Hematopoietic multipotent progenitor cell treated with erythropoietin and hydrocortisone succinate and interleukin-3 and kit ligand, for 6 days (in vitro differentiated cells): ENCODE data around the gene ERBIN.
"Not testable (repeated sequence)": the region's sequence is repeated elsewhere in the genome, so short reads cannot be mapped to it uniquely, and the experiment has no call there.

Experiments used
- DNase-seq: peaks from one replicate; pipeline ENCODE4 v3.0.0-alpha.2; 2015

Gene ERBIN

GRCh38 chr5:66013397-66013796 lies 87.0 kb downstream of the ERBIN start:
- DNase-seq, result no peak

- no peak for DNase-seq
Measured at GRCh38 chr5:66013906-66014305, 87.5 kb downstream of the ERBIN start.

- peak; percentile 29 for DNase-seq
Measured at GRCh38 chr5:66015196-66015960, 89.0 kb downstream of the ERBIN start.

GRCh38 chr5:66021585-66021984 lies 95.2 kb downstream of the ERBIN start:
- DNase-seq, result no peak

GRCh38 chr5:66039296-66039695 lies 112.9 kb downstream of the ERBIN start:
- no peak for DNase-seq

GRCh38 chr5:66039701-66040100 lies 113.3 kb downstream of the ERBIN start:
- DNase-seq, result no peak

GRCh38 chr5:66041627-66042026 lies 115.3 kb downstream of the ERBIN start:
- no peak for DNase-seq

GRCh38 chr5:66057239-66057638 lies 130.9 kb downstream of the ERBIN start:
- no peak for DNase-seq

- DNase-seq, result not testable (repeated sequence)
Measured at GRCh38 chr5:66061320-66061719, 134.9 kb downstream of the ERBIN start.

GRCh38 chr5:66063061-66063460 lies 136.7 kb downstream of the ERBIN start:
- not testable (repeated sequence) for DNase-seq

GRCh38 chr5:66066826-66067225 lies 140.5 kb downstream of the ERBIN start:
- DNase-seq, result no peak

GRCh38 chr5:66072031-66072430 lies 145.7 kb downstream of the ERBIN start:
- no peak for DNase-seq

- DNase-seq, result no peak
Measured at GRCh38 chr5:66074901-66075300, 148.5 kb downstream of the ERBIN start.

- no peak for DNase-seq
Measured at GRCh38 chr5:66080664-66081063, 154.3 kb downstream of the ERBIN start.

GRCh38 chr5:66089384-66089783 lies 163.0 kb downstream of the ERBIN start:
- no peak for DNase-seq

GRCh38 chr5:66100851-66101250 lies 174.5 kb downstream of the ERBIN start:
- no peak for DNase-seq

GRCh38 chr5:66113160-66113559 lies 186.8 kb downstream of the ERBIN start:
- DNase-seq, result no peak

- DNase-seq, result no peak
Measured at GRCh38 chr5:66118304-66118703, 191.9 kb downstream of the ERBIN start.

GRCh38 chr5:66122379-66123034 lies 196.1 kb downstream of the ERBIN start:
- no peak for DNase-seq

- DNase-seq, result no peak
Measured at GRCh38 chr5:66129144-66129543, 202.8 kb downstream of the ERBIN start.

- no peak for DNase-seq
Measured at GRCh38 chr5:66130493-66130892, 204.1 kb downstream of the ERBIN start.
